Measurements from ENCODE around the gene PDE11A.

The PDE11A gene

DNA sequence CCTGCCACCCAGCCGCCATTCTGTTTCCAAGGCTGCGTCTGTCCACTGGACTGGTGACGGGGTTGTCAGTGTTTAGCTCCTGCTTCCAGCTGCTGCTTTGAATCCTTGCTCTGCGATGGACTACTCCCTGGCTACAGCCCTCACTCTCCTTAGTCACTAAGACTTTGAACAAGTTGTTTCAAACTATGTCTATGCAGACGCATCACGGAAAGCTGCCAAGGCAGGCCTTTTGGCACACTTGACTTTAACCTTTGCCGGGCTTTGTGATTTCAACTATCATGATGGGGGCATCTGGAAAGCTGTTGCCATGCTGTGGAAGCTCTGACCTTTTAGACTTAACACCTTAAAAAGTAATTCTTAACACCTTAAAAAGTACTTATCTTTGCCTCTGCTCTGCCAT, 54.4 kb downstream of the PDE11A start:
- no peak overlapping the region for H3K4me3 ChIP-seq (ENCODE audit: low read length)

GRCh38 chr2:178016612-178017011, 56.0 kb downstream of the PDE11A start:
- TF ChIP-seq, protein P1, sequence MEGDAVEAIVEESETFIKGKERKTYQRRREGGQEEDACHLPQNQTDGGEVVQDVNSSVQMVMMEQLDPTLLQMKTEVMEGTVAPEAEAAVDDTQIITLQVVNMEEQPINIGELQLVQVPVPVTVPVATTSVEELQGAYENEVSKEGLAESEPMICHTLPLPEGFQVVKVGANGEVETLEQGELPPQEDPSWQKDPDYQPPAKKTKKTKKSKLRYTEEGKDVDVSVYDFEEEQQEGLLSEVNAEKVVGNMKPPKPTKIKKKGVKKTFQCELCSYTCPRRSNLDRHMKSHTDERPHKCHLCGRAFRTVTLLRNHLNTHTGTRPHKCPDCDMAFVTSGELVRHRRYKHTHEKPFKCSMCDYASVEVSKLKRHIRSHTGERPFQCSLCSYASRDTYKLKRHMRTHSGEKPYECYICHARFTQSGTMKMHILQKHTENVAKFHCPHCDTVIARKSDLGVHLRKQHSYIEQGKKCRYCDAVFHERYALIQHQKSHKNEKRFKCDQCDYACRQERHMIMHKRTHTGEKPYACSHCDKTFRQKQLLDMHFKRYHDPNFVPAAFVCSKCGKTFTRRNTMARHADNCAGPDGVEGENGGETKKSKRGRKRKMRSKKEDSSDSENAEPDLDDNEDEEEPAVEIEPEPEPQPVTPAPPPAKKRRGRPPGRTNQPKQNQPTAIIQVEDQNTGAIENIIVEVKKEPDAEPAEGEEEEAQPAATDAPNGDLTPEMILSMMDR (IDR thresholded peaks at IDR 0.05; ENCODE audit: low read depth, low read length), result no peak
- TF ChIP-seq EZH2phosphoT487 (IDR thresholded peaks at IDR 0.05; ENCODE audit: low read depth), result no peak
- Histone ChIP-seq H3K36me3 (replicated peaks; ENCODE audit: low read depth, low read length) (no peaks in the 10 kb centered on the region), H3K27ac (ENCODE audit: low read length) (no peak overlapping the region), H3K27me3 (ENCODE audit: low read depth, low read length) (no peaks in the 10 kb centered on the region), H3K79me2 (ENCODE audit: low read length) (no peaks in the 10 kb centered on the region), H2AFZ (ENCODE audit: low read depth, low read length) (no peak overlapping the region), H3K4me2 (ENCODE audit: low read length) (no peak overlapping the region), H3K9ac (ENCODE audit: low read length) (no peak overlapping the region), H3K4me3 (ENCODE audit: low read length) (no peak overlapping the region), H3K9me3 (ENCODE audit: insufficient read depth, low read length) (no peaks in the 10 kb centered on the region), H3K4me1 (ENCODE audit: low read length) (no peaks in the 10 kb centered on the region), H4K20me1 (ENCODE audit: insufficient read depth, low read length) (no peaks in the 10 kb centered on the region)

More for the DNA sequence above, 54.4 kb downstream of the PDE11A start:
- H3K4me1 ChIP-seq (ENCODE audit: low read length), result no peaks in the 10 kb centered on the region
- no peak overlapping the region for H3K4me2 ChIP-seq (ENCODE audit: low read length)
- H3K79me2 ChIP-seq (ENCODE audit: low read length), result no peaks in the 10 kb centered on the region
- no peak overlapping the region for H3K27ac ChIP-seq (ENCODE audit: low read length)
- no peaks in the 10 kb centered on the region for H3K36me3 ChIP-seq (replicated peaks; ENCODE audit: low read depth, low read length)
- H3K9me3 ChIP-seq (ENCODE audit: insufficient read depth, low read length), result no peaks in the 10 kb centered on the region
- H2AFZ ChIP-seq (ENCODE audit: low read depth, low read length), result no peak overlapping the region
- H3K9ac ChIP-seq (ENCODE audit: low read length), result no peak overlapping the region
- no peaks in the 10 kb centered on the region for H3K27me3 ChIP-seq (ENCODE audit: low read depth, low read length)
- TF ChIP-seq EZH2phosphoT487 (IDR thresholded peaks at IDR 0.05; ENCODE audit: low read depth), result no peak
- TF ChIP-seq, protein P1 (IDR thresholded peaks at IDR 0.05; ENCODE audit: low read depth, low read length), result no peak
- no peaks in the 10 kb centered on the region for H4K20me1 ChIP-seq (ENCODE audit: insufficient read depth, low read length)

GRCh38 chr2:178012639-178013038, 59.9 kb downstream of the PDE11A start:
- no peak overlapping the region for H2AFZ ChIP-seq (ENCODE audit: low read depth, low read length)
- H3K27ac ChIP-seq (ENCODE audit: low read length), result no peak overlapping the region

DNA sequence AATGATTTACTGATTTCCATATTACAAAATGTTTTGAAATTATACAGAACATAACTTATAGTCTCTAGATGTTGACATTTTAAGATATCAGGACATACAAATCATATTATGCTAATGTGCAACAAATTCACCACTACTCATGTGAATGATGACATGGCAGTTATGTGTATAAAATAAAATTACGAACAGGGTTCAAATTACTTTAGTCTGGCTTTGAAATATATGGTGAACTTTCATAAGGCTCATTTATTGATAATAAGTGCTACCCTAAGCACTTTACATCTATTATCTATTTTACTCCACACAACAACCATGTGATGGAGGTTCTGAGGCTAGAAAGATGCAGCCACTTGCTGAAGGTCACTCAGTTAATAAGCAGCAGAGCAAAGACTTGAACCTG, 62.8 kb downstream of the PDE11A start:
- Histone ChIP-seq H2AFZ (ENCODE audit: low read depth, low read length) (no peak overlapping the region), H3K27ac (ENCODE audit: low read length) (no peak overlapping the region), H3K4me1 (ENCODE audit: low read length) (no peaks in the 10 kb centered on the region), H3K36me3 (replicated peaks; ENCODE audit: low read depth, low read length) (no peaks in the 10 kb centered on the region), H4K20me1 (ENCODE audit: insufficient read depth, low read length) (no peaks in the 10 kb centered on the region), H3K79me2 (ENCODE audit: low read length) (no peaks in the 10 kb centered on the region), H3K4me3 (ENCODE audit: low read length) (no peak overlapping the region), H3K4me2 (ENCODE audit: low read length) (no peak overlapping the region), H3K27me3 (ENCODE audit: low read depth, low read length) (no peaks in the 10 kb centered on the region), H3K9ac (ENCODE audit: low read length) (no peak overlapping the region), H3K9me3 (ENCODE audit: insufficient read depth, low read length) (no peaks in the 10 kb centered on the region)
- TF ChIP-seq, protein P1 (IDR thresholded peaks at IDR 0.05; ENCODE audit: low read depth, low read length), result no peak
- TF ChIP-seq EZH2phosphoT487 (IDR thresholded peaks at IDR 0.05; ENCODE audit: low read depth), result no peak

More at GRCh38 chr2:178012639-178013038, 59.9 kb downstream of the PDE11A start:
- H3K4me1 ChIP-seq (ENCODE audit: low read length), result no peaks in the 10 kb centered on the region
- TF ChIP-seq EZH2phosphoT487 (IDR thresholded peaks at IDR 0.05; ENCODE audit: low read depth), result no peak
- TF ChIP-seq, protein P1 (IDR thresholded peaks at IDR 0.05; ENCODE audit: low read depth, low read length), result no peak
- H3K4me2 ChIP-seq (ENCODE audit: low read length), result no peak overlapping the region
- H3K4me3 ChIP-seq (ENCODE audit: low read length), result no peak overlapping the region
- H3K27me3 ChIP-seq (ENCODE audit: low read depth, low read length), result no peaks in the 10 kb centered on the region
- no peaks in the 10 kb centered on the region for H3K36me3 ChIP-seq (replicated peaks; ENCODE audit: low read depth, low read length)
- H3K9ac ChIP-seq (ENCODE audit: low read length), result no peak overlapping the region
- no peaks in the 10 kb centered on the region for H4K20me1 ChIP-seq (ENCODE audit: insufficient read depth, low read length)
- no peaks in the 10 kb centered on the region for H3K79me2 ChIP-seq (ENCODE audit: low read length)
- no peaks in the 10 kb centered on the region for H3K9me3 ChIP-seq (ENCODE audit: insufficient read depth, low read length)
